Motor neuron (in vitro differentiated cells): ENCODE data around the gene PCNT. TPM values are rescaled to one million over a fixed set of nuclear protein-coding genes. Genes with fewer than 3 reads are reported as not detected.
A peak's percentile ranks its signal among the peaks of the same experiment; 100 is the strongest.

Experiments used
- ATAC-seq, 8 experiments: fragments of 200-7000 bp; cut with Tn5 transposase; replicated peaks in 6 of 8; 2 replicates each; pipeline ENCODE4 v1.8.0; 2021; ENCODE audit warnings: mild to moderate bottlenecking in 8 of 8, moderate library complexity in 8 of 8
- H3K27ac ChIP-seq, 2 donors: fragments of 250-450 bp; sonication (Bioruptor Pico); 2 replicates each; pipeline ENCODE4 v1.9.0; 2021; ENCODE audit warnings: antibody characterized with exemption in 2 of 2, mild to moderate bottlenecking in 2 of 2, moderate library complexity in 1 of 2
- H3K4me1 ChIP-seq, 2 donors: fragments of 250-450 bp; sonication (Bioruptor Pico); replicated peaks in 1 of 2; 2 replicates each; pipeline ENCODE4 v1.6.1; 2021; ENCODE audit warnings: antibody characterized with exemption in 2 of 2, mild to moderate bottlenecking in 2 of 2, moderate library complexity in 1 of 2
- H3K4me3 ChIP-seq, 5 donors: fragments of 250-450 bp; sonication (Bioruptor Pico); 2 replicates each; pipeline ENCODE4 v1.9.0; 2021; ENCODE audit warnings: antibody characterized with exemption in 5 of 5, mild to moderate bottlenecking in 5 of 5, moderate library complexity in 4 of 5
- WGBS, 10 experiments: fragments of 450-650 bp; shearing (Covaris generic); methylation state at CpG; one replicate each; pipeline ENCODE4 v1.0.0; 2022; 5-methylcytosine and 5-hydroxymethylcytosine counted together
- in situ Hi-C, 9 experiments: fragments of 400-800 bp; cut with MboI; loops; one replicate each; pipeline ENCODE4 v1.15.0; 2021; ENCODE audit warnings: low sequenced_read_pairs in 9 of 9, low pct_unique_long_range_greater_than_20kb in 2 of 9; ENCODE audit not compliant: unreplicated experiment in 9 of 9
- total RNA-seq, 8 experiments: library from RNA; unstranded; fragments of 300-600 nt; gene quantifications; 2 replicates each; pipeline versions ENCODE4 v1.2.3 to v1.2.4, GENCODE V29; 2022

The PCNT gene
- total RNA-seq, 8 experiments from 2014 or later: 8.9 to 49.0 (median 14.3) TPM

DNA sequence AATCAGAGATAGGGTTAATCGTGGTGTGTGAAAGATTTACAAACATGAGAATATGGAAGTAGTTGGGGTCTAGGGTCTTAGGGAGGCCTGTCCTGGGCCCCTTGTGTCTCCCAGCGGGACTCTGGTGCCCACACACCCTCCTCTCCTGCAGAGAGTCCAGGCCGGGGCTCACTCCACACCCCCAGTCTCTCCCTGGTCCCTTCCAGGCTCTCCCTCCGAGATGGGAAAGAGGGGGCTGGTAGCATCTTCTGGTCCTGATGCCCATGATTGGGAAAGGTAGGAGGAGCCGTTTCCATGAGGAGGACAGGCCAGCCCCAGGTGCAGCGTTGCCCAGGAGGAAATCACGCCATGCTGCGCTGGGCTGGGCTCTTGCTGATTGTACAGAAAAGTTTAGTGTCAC lies 26.6 kb downstream of the PCNT start:
- WGBS, 10 experiments: 80 to 100% (median 93%) methylated on average over 1 to 4 of the region's 8 CpGs; no CpG with 5 or more reads in 2 of the 10 experiments
- Histone ChIP-seq H3K4me3 (no peak overlapping the region), H3K27ac (no peak overlapping the region), H3K4me1 (no peaks in the 10 kb centered on the region)
- no peak for ATAC-seq
- in situ Hi-C loops: no loop called here

DNA sequence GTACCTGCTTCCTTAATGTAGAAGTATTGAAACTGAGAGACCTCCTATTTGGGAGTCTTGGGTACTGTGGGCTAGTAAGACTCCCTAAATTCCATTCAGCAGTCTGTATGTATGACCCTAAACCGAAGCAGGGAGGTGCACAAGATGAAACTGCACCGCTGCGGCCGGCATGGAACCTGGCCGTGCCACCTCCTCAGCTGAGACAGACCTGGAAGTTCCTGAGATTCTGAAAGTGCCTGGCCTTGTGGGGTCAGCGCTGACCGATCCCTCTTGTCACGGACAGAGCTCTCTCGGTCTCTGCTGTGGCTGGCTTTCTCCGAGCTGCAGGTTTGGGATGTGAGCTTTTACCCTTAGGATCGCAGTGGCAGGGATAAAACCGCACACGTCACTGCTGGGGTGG lies 27.0 kb downstream of the PCNT start:
- Histone ChIP-seq H3K4me1 (no peaks in the 10 kb centered on the region), H3K27ac (no peak overlapping the region), H3K4me3 (no peak overlapping the region)
- ATAC-seq: no peak
- WGBS, 10 experiments: 82 to 100% (median 93%) methylated on average over 1 to 7 of the region's 13 CpGs; no CpG with 5 or more reads in 4 of the 10 experiments
- in situ Hi-C loops: no loop called here

DNA sequence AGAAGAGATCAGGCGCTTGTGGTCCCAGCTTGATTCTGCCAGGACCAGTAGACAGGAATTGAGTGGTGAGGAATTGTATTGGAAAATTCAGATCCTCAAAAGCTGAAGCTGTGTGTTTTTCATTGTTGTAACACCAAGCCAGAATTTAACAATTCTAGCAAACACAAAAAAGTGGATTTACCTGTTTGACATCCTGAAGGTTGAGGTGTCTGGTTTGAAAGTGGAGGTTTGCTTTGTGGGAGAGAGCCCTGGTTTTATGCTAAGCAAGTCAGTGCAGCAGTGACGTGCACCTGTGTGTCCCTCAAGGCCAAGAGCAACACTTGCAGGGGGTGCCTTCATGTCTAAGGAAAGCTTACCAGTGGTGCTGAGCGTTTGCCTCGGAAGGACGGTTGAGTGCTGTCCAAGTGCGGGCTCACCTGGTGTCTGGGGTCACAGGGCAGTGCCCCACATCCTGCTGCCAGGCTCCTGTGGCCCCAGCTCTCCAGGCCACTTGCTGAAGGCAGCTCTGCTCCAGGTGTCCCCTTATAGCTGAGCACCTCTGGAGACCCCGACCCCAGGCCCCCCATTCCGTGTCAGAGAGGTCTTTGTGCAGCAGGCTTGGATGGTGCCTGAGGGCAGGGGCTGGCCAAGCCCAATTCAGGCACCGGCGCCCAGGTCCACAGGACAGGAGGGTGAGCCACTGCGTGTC lies 27.7 kb downstream of the PCNT start:
- Histone ChIP-seq H3K4me1 (no peaks in the 10 kb centered on the region), H3K4me3 (no peak overlapping the region), H3K27ac (no peak overlapping the region)
- no peak for ATAC-seq
- in situ Hi-C loops: no loop called here
- 67 to 100% (median 98%) methylated on average over 1 to 5 of the region's 11 CpGs; no CpG with 5 or more reads in 3 of the 10 experiments for WGBS, 10 experiments

DNA sequence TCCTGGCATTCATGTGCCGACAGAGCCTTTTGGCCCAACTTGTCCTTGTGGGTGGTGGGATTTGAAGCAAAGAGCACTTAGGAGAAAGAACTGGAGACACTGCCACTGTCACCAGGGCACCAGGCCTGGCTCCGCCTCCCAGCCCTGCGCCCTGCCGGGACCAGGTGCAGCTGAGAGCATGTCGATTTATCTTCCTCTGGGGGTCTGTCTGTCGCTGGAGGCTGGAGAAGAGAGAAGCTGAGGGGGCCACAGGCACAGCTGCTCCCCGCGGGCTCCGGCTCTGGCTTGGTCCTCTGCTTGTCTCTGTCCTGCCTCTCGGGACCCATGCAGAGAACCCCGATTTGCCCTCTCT lies 28.2 kb downstream of the PCNT start:
- in situ Hi-C loops: no loop called here
- H3K4me3 ChIP-seq: no peak overlapping the region
- ATAC-seq: peak in 2 of 8 experiments; percentile 25 to 61
- H3K4me1 ChIP-seq: no peaks in the 10 kb centered on the region
- no peak overlapping the region for H3K27ac ChIP-seq
- WGBS, 10 experiments: 79 to 100% (median 93%) methylated on average over 2 to 4 of the region's 11 CpGs; no CpG with 5 or more reads in 5 of the 10 experiments

DNA sequence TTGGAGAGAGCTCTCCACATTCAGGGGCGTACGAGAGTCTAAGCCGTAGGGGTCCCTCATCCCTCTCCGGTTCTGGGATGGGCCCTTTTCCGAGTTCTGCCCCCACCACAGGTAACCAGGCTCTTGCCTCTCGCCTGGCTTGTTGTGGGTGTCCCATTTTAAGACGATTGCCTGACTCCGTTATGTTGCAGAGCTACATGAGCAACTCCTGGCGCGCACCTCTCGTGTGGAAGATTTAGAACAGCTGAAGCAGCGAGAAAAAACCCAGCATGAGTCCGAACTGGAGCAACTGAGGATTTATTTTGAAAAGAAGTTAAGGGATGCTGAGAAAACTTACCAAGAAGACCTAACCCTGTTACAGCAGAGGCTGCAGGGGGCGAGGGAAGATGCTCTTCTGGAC lies 29.0 kb downstream of the PCNT start:
- no peak for ATAC-seq
- in situ Hi-C loops: no loop called here
- no peak overlapping the region for H3K27ac ChIP-seq
- no peaks in the 10 kb centered on the region for H3K4me1 ChIP-seq
- H3K4me3 ChIP-seq: no peak overlapping the region
- WGBS, 10 experiments: 84 to 100% (median 95%) methylated on average over 1 to 11 of the region's 14 CpGs; no CpG with 5 or more reads in 2 of the 10 experiments

DNA sequence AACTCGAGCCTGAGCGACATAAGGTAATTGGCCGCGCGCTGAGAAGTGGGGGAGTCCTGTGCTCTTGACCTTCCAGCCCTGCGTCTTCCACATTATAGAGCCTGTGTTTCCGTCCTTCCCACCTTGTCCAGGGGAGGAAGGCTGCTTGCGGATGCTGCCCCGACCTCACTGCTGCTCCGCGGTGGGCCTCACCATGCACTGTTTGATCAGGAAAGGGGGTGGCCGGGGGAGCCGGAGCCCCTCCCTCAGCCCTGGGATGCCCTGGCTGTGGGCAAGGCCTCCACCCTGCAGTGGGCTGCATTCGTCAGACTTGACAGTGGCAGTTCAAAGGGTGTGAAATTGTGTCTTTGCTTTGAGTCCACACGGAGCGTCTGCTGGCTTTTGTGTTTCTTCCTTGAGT lies 30.1 kb downstream of the PCNT start:
- H3K4me1 ChIP-seq: no peaks in the 10 kb centered on the region
- no peak overlapping the region for H3K27ac ChIP-seq
- ATAC-seq: no peak
- WGBS, 10 experiments: 80 to 100% (median 95%) methylated on average over 1 to 6 of the region's 16 CpGs; no CpG with 5 or more reads in 4 of the 10 experiments
- H3K4me3 ChIP-seq: no peak overlapping the region
- in situ Hi-C loops: no loop called here

DNA sequence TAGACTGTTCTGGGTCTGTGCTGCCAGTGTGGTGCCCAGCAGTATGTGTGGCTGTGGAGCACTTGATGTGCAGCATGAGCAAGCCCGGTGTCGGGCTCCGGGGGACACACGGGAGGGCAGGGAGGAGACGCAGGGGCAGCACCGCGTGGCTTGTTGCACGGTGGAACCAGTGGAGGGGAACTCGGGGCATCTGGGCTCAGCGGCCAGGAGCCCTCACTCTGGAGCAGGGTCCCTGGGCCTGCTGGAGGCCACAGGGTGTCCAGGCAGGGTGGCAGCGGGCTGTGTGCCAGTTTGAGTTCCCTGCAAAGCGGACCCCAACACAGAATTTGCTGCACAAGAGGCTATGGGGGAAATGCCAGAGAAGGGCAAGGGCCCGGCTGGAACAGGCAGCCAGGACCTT lies 30.6 kb downstream of the PCNT start:
- Histone ChIP-seq H3K4me1 (no peaks in the 10 kb centered on the region), H3K27ac (no peak overlapping the region), H3K4me3 (no peak overlapping the region)
- in situ Hi-C loops: no loop called here
- no peak for ATAC-seq
- WGBS, 10 experiments: 87 to 100% (median 100%) methylated on average over 1 to 3 of the region's 13 CpGs; no CpG with 5 or more reads in 7 of the 10 experiments

DNA sequence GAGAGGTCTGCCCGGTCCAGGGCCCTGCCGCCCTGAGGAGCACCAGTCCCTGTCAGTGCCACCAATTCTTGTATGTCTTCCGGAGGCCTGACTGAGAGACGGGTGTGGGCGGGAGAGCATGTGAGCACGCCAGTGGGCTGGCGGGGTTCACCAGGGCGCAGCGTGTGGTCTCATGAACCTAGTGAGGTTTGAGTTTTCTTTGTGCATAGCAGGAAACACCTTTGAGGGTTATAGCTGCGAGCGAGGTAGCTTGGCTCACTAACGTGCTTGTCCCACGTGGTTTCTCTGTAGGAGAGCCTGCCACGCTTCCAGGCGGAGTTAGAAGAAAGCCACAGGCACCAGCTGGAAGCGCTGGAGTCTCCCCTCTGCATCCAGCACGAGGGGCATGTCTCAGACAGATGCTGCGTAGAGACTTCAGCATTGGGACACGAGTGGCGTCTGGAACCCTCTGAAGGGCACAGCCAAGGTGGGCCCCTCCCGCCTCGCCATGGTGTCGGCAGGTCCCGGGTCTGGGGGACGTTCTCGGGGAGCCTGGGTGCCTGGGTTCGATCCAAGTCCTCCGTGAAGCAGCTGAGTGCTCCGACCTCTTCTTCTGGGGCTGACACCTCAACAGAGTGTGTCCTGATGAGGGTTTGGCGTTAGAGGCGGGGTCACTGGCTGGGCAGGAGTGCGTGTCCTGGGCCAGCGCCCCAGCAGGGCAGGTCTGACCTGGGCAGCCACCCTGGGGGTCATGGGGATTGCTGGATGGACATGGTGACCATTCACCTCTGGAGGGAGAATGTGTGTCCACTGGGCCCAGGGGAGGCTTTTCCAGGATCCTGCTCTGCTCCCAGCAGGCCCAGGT lies 31.4 kb downstream of the PCNT start:
- WGBS, 10 experiments: 93 to 100% (median 97%) methylated on average over 1 to 6 of the region's 33 CpGs; no CpG with 5 or more reads in 7 of the 10 experiments
- H3K27ac ChIP-seq: no peak overlapping the region
- no peaks in the 10 kb centered on the region for H3K4me1 ChIP-seq
- H3K4me3 ChIP-seq: no peak overlapping the region
- ATAC-seq: peak in 2 of 8 experiments; percentile 7 to 9
- in situ Hi-C loops: no loop called here

DNA sequence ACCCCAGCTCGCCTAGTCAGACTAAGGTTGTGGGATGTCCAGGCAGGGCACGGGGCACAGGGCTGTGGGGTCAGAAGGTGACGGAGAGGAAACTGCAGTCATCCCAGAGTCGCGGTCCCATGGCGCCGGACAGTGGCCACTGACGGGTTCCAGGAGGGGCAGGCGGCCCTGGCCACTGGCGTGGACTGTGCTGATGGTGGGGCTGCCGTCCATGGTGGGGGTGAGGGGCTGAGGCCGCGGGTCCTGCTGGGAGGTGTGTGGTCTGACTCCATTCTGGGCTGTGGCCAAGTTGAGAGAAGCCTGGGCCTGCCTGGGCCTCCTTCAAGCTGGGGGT lies 32.0 kb downstream of the PCNT start:
- peak in 2 of 8 experiments; percentile 6 to 10 for ATAC-seq
- Histone ChIP-seq H3K4me3 (no peak overlapping the region), H3K27ac (no peak overlapping the region), H3K4me1 (no peaks in the 10 kb centered on the region)
- whole genome bisulfite sequencing, 10 experiments: 93% methylated on average over 6 of the region's 13 CpGs; no CpG with 5 or more reads in 9 of the 10 experiments
- in situ Hi-C loops: no loop called here

DNA sequence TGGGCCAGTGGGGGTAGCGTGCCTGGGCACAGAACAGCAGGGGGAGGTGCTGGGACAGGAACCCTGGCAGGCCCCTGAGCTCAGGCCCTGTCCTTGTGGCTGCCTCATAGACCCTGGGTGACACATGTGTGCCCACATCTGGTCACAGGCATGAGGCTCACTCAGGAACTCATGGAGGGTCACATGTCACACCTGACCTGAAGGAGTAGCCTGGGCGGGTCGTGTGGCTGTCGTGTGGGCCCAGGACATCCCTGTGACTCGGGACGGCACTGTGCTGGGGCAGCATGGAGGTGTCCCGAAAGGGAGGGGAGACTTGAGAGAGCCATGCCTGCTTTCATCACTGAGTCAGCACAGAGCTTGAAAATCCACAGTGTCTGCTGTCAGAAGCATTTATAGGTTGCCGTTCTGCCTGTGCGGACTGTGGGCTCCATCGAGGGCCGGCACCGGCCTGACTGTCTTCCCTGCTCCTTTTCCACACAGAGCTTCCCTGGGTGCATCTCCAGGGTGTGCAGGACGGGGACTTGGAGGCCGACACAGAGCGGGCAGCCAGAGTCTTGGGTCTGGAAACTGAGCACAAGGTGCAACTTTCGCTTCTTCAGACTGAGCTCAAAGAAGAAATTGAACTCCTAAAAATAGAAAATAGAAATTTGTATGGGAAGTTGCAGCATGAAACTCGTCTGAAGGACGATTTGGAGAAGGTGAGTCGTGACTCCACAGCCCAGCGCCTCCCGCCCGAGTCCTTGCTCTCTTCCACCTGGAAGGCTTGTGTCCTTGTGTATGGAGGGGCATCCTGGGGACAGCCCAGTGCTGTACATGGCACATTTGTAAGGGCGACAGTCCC lies 32.8 kb downstream of the PCNT start:
- 80 to 100% (median 98%) methylated on average over 1 to 12 of the region's 23 CpGs; no CpG with 5 or more reads in 5 of the 10 experiments for WGBS, 10 experiments
- ATAC-seq: peak in 1 of 8 experiments; percentile 7
- H3K27ac ChIP-seq: no peak overlapping the region
- H3K4me1 ChIP-seq: no peaks in the 10 kb centered on the region
- in situ Hi-C loops: no loop called here
- no peak overlapping the region for H3K4me3 ChIP-seq

DNA sequence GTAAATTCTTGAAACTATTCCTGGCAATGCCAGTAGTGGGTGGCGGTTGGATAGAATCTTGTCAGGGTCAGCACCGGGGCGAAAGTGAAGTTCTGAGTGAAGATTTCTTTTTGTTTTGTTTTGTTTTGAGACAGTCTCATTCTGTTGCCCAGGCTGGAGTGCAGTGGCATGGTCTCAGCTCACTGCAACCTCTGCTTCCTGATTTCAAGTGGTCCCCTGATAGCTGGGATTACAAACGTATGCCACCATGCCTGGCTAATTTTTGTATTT lies 33.3 kb downstream of the PCNT start:
- ATAC-seq: no peak
- WGBS, 10 experiments: 60 to 100% (median 81%) methylated on average over 1 to 4 of the region's 4 CpGs; no CpG with 5 or more reads in 3 of the 10 experiments
- Histone ChIP-seq H3K4me3 (no peak overlapping the region), H3K4me1 (no peaks in the 10 kb centered on the region), H3K27ac (no peak overlapping the region)
- in situ Hi-C loops: no loop called here

DNA sequence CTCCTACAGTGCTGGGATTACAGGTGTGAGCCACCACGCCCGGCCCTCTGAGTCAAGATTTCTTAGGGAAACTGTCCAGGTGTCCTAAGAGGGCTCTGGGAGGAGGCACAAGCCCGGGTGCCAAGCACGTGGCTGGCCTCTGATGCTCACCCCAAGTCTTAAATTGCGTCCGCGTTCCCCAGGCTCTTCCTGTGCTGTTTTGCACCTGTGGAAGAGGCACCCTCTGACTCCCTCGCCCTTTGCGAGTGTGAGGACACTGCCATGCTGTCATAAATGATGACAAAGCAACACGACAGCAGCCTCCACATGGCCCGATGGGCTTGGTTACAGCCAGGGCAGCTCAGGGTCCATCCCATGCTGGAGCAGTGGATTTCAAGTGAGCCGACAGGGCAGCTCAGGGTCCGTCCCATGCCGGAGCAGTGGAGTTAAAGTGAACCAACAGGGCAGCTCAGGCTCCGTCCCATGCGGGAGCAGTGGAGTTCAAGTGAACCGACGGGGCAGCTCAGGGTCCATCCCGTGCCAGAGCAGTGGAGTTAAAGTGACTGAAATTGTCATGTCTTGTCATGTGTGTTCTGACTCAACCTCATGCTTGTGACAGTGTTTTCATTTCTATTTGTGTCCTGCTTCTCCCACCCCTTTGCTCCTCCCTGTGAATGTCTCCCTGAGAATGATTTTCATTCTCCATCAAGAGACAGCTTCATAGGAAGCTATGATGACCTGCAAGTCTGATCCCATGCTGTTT lies 33.9 kb downstream of the PCNT start:
- H3K27ac ChIP-seq: no peak overlapping the region
- no peak for ATAC-seq
- H3K4me3 ChIP-seq: no peak overlapping the region
- no peaks in the 10 kb centered on the region for H3K4me1 ChIP-seq
- WGBS, 10 experiments: 80 to 100% (median 91%) methylated on average over 2 to 10 of the region's 19 CpGs; no CpG with 5 or more reads in 2 of the 10 experiments
- in situ Hi-C loops: no loop called here
